Hematopoietic multipotent progenitor cell treated with erythropoietin and hydrocortisone succinate and interleukin-3 and kit ligand, for 6 days (in vitro differentiated cells): ENCODE measurements around the gene NLRP6.

Experiments
- DNase-seq: peaks from one replicate; pipeline ENCODE4 v3.0.0-alpha.2; 2015

NLRP6 gene

GRCh38 chr11:256952-257737, 21.1 kb upstream of the NLRP6 start:
- peak; percentile 44 for DNase-seq

GRCh38 chr11:257766-258493, 20.3 kb upstream of the NLRP6 start:
- DNase-seq = peak; percentile 33

GRCh38 chr11:259413-259812, 18.8 kb upstream of the NLRP6 start:
- no peak for DNase-seq

- no peak for DNase-seq
These were observed 16.6 kb upstream of the NLRP6 start for GRCh38 chr11:261624-262023.

GRCh38 chr11:266676-267439, 11.3 kb upstream of the NLRP6 start:
- DNase-seq = no peak

- peak; percentile 81 for DNase-seq
These were observed 10.7 kb upstream of the NLRP6 start for GRCh38 chr11:267491-267994.

GRCh38 chr11:268716-269145, 9.5 kb upstream of the NLRP6 start:
- DNase-seq = peak; percentile 88

GRCh38 chr11:269146-269890, 8.9 kb upstream of the NLRP6 start:
- DNase-seq = peak; percentile 81

GRCh38 chr11:270451-271318, 7.5 kb upstream of the NLRP6 start:
- DNase-seq = no peak

GRCh38 chr11:271319-271715, 6.9 kb upstream of the NLRP6 start:
- no peak for DNase-seq

- no peak for DNase-seq
These were observed 5.8 kb upstream of the NLRP6 start for GRCh38 chr11:272195-272930.

- DNase-seq = no peak
These were observed 5.3 kb upstream of the NLRP6 start for GRCh38 chr11:272931-273198.

- no peak for DNase-seq
These were observed 2.0 kb upstream of the NLRP6 start for GRCh38 chr11:276219-276618.

GRCh38 chr11:279040-279965, 1.1 kb downstream of the NLRP6 start:
- no peak for DNase-seq

GRCh38 chr11:279966-280705, 1.9 kb downstream of the NLRP6 start:
- DNase-seq = peak; percentile 67

GRCh38 chr11:280706-281485, 2.7 kb downstream of the NLRP6 start:
- no peak for DNase-seq

- no peak for DNase-seq
These were observed 3.4 kb downstream of the NLRP6 start for GRCh38 chr11:281486-282161.

GRCh38 chr11:282171-282570, 4.0 kb downstream of the NLRP6 start:
- DNase-seq = no peak
